HFFc6 (cell line): ENCODE data around the gene PLK2. TPM values are rescaled to one million over a fixed set of nuclear protein-coding genes. Genes with fewer than 3 reads are reported as not detected.

Source experiments
- DNase-seq: peaks from one replicate; pipeline ENCODE4 v3.0.0-alpha.2; 2018
- H3K27ac Mint-ChIP-seq: 2 replicates; pipeline ENCODE4 v1.8.0; 2020; ENCODE audit warnings: mild to moderate bottlenecking, mixed read lengths
- H3K27me3 Mint-ChIP-seq: 2 replicates; pipeline ENCODE4 v1.8.0; 2021; ENCODE audit warnings: mild to moderate bottlenecking, moderate library complexity, mixed read lengths; ENCODE audit not compliant: insufficient read depth
- H3K36me3 Mint-ChIP-seq: 2 replicates; pipeline ENCODE4 v1.8.0; 2021; ENCODE audit warnings: low read depth, mixed read lengths
- H3K4me1 Mint-ChIP-seq: 2 replicates; pipeline ENCODE4 v1.8.0; 2020; ENCODE audit warnings: low read depth, mixed read lengths
- H3K4me3 Mint-ChIP-seq: 2 replicates; pipeline ENCODE4 v1.8.0; 2020; ENCODE audit warnings: mild to moderate bottlenecking, moderate library complexity, mixed read lengths
- H3K9me3 Mint-ChIP-seq: 2 replicates; pipeline ENCODE4 v1.8.0; 2020; ENCODE audit warnings: mild to moderate bottlenecking, mixed read lengths
- CTCF ChIP-seq: fragments of 200-600 bp; sonication (generic); IDR thresholded peaks from 2 replicates; pipeline ENCODE4 v1.5.0; 2021; ENCODE audit warnings: antibody characterized with exemption, mild to moderate bottlenecking
- total RNA-seq, 6 experiments: library from RNA; stranded (reverse); fragmentation: NEBNext Ultra II Directional; extraction: Animal tissue kit (Norgen Biotek cat#: 25700); gene quantifications; 2 replicates in 1 of 6; 3 replicates in 5 of 6; pipeline ENCODE4 v1.2.3, GENCODE V29; 2021

PLK2 gene
- total RNA-seq, 6 experiments from 2014 or later = 50.4 to 80.1 (median 71.3) TPM

DNA sequence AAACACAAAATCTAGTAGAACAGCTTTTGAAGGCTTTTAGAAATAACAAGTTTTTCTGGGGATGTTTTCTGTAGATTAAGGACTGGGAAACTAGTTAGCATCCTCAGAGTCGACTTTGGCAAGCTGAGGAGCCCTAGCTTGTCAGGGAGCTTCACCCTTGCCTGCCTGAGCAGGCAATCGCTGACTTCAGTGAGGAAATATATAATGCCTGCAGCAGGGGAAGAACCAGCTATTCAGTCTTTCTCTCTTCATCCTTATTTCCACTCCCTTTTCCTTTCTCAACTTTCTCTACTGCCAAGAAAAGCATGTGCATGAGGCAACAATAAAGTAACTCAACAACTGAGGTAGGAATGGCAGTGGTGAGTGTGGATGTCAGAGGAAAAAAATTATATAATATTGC is 54.7 kb downstream of the PLK2 start:
- Mint-ChIP-seq H3K27ac (no peak overlapping the region), H3K27me3 (peaks cover 2% of the 10 kb centered on the region; the same call in 1 of the 2 replicates), H3K4me1 (peaks cover 52% of the 10 kb centered on the region), H3K4me3 (no peak overlapping the region), H3K9me3 (no peaks in the 10 kb centered on the region), H3K36me3 (no peaks in the 10 kb centered on the region)
- TF ChIP-seq CTCF = no peak
- DNase-seq = no peak

- peaks cover 48% of the 10 kb centered on the region for H3K4me1 Mint-ChIP-seq
- H3K36me3 Mint-ChIP-seq = no peaks in the 10 kb centered on the region
- no peak for TF ChIP-seq CTCF
- no peak for DNase-seq
- H3K27ac Mint-ChIP-seq = no peak overlapping the region
- H3K4me3 Mint-ChIP-seq = no peak overlapping the region
- H3K27me3 Mint-ChIP-seq = peaks cover 2% of the 10 kb centered on the region; the same call in 1 of the 2 replicates
- H3K9me3 Mint-ChIP-seq = no peaks in the 10 kb centered on the region
Measured at GRCh38 chr5:58404734-58405133, 55.2 kb downstream of the PLK2 start.

Other genes with a start within 250 kb of the PLK2 start
- not detected for gene GAPT, start 31.3 kb upstream of the PLK2 start, total RNA-seq
- not detected for gene RAB3C, start 123.0 kb upstream of the PLK2 start, total RNA-seq